Frontal cortex (tissue), 4 donors: ENCODE results near the gene ADARB2. TPM values are rescaled to one million over a fixed set of nuclear protein-coding genes. Genes with fewer than 3 reads are reported as not detected.
"Not testable (repeated sequence)": the region's sequence is repeated elsewhere in the genome, so short reads cannot be mapped to it uniquely, and the experiment has no call there.

ENCODE experiments used
- DNase-seq, 2 donors: peaks; one replicate each; pipeline ENCODE4 v3.0.0; 2012; ENCODE audit warnings: low spot score in 2 of 2
- FAIRE-seq: peaks from 2 replicates; lab custom pipeline; 2012; peaks lifted over from hg19 to GRCh38; lab: Jason Lieb, UNC
- total RNA-seq: library from RNA; depleted of rRNA; stranded (reverse); fragments of >200 nt; gene quantifications from one replicate; pipeline ENCODE4 v1.2.3, GENCODE V29; 2014
- donor health status: control.
- donor health status: control.
- donor health status: control.

The ADARB2 gene
- total RNA-seq, 1 donor from 2014 or later = 3.3 TPM

DNA sequence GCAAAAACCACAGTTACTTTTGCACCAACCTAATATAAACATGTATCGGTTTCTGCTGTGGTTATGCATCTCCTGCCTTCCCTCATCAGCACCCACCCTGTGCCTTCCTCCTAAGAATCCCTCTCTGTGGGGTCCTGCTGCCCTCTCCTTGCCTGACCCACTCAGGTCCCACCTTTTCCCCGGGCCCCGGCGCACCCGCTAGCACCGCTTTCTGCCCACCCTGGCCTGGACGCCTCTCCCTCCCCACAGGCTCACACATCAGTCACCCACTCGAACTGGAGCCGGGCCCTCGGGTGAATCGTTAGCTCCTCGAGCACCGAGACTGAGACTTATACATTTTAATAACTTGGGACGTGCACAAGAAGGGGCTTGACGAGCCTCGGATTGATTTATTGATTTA is 110.5 kb downstream of the ADARB2 start:
- no peak for DNase-seq
- no peak for FAIRE-seq

DNA sequence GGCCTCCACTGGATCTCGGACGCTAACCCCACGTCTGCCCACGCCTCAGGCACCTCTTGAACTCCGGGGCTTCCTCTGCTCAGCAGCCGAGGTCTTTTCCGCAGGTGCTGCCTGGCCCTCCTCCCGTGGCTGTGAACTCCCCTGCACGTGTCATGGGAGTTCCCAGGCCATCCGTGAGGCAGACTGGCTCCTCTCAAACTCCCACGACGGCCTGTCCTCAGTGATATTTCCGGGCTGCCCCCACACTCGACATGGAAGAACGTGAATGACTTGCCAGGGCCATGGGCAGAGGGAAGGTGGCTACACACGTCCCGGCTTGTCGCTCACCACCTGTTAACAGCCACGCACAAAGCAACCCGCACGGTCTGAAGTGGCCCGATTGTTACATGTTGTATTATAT is 110.9 kb downstream of the ADARB2 start:
- no peak for DNase-seq
- no peak for FAIRE-seq

DNA sequence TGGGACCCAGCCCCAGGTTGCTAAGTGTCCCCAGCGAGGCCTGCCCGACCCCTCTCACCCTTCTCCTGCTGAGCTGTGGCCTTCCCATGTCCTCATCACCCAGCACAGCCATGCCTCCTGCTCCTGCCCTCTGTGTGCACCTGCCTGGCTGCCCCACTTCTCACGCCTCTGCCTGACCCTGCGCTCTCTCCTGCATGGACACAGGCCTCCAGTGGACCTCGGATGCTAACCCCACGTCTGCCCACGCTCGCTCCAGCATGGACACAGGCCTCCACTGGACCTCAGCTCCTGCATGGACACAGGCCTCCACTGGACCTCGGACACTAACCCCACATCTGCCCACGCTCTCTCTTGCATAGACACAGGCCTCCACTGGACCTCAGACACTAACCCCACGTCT is 111.6 kb downstream of the ADARB2 start:
- DNase-seq (no peak), FAIRE-seq (no peak)

DNA sequence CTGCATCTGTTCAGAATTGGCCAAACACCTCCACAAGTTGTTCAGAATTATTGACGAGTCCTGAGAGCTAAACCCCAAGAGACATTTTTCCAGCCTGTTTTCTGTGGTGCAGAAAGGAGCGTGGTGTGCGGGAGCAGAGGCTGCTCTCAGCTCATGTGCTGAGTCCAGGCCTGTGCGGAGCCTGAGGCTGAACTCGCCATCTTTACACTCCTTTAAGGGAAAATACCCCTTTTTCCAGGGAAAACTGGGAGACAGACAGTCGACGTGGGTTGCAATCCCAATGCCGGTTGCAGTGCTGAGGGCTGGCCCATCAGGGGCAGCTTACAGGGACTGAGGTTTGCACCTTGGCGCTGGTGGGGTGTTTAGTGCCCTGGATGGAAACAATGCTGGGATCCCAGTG is 112.2 kb downstream of the ADARB2 start:
- FAIRE-seq = no peak
- DNase-seq = no peak

DNA sequence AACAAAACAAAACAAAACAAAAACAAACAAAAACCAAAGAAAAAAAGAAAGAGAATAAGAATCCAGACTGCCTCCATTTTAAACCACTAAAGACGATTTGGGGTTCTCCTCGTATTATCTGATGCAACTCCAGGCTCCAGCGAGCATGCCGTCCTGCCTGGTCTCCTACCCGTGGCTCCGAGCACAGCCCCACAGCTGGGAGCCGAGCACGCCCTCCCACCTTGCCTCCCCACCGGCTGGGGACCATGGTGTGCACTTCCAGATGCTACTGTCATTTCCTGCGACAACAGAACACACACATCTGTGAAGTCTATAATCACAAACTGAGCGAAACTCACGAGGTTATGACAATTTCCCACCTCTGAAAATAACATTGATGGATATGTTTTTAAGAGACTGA is 113.1 kb downstream of the ADARB2 start:
- FAIRE-seq = no peak

DNA sequence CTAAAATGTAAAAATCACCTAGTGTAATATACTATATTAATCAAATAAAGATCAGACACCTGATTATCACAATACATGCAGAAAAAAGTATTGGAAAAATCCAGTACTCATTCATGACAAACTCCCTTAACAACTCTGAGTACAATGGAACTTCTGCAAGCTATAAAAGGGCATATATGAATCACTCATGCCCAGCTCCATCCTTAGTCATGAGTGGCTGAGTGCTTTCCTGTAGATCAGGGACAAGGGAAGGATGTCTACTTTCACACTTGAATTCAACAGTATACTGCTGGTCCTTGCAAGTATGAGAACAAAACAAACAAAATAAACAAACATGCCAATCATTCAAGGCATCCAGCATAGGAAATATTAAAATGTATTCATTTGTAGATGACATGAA is 116.5 kb downstream of the ADARB2 start:
- no peak for DNase-seq
- no peak for FAIRE-seq

More for the DNA sequence above, 113.1 kb downstream of the ADARB2 start:
- DNase-seq = no peak

DNA sequence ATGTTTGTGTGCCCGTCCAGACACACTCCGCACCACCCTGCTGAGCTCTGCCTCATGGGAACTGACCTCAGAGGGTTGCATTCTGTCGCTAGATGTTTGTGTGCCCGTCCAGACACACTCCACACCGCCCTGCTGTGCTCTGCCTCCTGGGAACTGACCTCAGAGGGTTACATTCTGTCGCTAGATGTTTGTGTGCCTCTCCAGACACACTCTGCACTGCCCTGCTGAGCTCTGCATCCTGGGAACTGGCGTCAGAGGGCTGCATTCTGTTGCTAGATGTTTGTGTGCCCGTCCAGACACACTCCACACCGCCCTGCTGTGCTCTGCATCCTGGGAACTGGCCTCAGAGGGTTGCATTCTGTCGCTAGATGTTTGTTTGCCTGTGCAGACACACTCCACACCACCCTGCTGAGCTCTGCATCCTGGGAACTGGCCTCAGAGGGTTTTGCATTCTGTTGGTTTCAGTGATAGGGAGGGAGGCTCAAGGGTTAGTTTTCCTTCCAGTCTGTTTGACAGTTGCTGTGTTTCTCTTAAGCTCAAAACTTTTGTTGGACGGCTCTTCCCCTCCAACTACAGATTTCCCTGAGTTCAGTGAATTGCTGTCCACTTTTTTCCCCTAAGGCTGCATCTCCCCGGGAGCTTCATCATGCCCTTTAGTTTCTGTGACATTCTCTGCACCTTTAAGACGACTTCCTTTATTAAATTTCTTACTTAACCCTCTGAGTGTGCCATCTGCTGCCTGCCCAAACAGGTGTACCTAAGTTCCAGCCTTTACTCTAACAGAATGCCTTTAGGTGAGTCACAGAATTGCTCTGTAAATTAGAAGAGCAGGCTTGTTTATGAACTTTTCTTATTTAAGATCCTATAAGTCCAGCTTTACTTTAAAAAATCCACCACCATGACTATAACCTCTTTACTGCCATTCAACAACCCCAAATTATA is 119.7 kb downstream of the ADARB2 start:
- FAIRE-seq, DNase-seq: not testable (repeated sequence)

DNA sequence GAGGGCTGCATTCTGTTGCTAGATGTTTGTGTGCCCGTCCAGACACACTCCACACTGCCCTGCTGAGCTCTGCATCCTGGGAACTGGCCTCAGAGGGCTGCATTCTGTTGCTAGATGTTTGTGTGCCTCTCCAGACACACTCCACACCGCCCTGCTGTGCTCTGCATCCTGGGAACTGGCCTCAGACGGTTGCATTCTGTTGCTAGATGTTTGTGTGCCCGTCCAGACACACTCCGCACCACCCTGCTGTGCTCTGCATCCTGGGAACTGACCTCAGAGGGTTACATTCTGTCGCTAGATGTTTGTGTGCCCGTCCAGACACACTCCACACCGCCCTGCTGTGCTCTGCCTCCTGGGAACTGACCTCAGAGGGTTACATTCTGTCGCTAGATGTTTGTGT is 120.6 kb downstream of the ADARB2 start:
- FAIRE-seq, DNase-seq: not testable (repeated sequence)

DNA sequence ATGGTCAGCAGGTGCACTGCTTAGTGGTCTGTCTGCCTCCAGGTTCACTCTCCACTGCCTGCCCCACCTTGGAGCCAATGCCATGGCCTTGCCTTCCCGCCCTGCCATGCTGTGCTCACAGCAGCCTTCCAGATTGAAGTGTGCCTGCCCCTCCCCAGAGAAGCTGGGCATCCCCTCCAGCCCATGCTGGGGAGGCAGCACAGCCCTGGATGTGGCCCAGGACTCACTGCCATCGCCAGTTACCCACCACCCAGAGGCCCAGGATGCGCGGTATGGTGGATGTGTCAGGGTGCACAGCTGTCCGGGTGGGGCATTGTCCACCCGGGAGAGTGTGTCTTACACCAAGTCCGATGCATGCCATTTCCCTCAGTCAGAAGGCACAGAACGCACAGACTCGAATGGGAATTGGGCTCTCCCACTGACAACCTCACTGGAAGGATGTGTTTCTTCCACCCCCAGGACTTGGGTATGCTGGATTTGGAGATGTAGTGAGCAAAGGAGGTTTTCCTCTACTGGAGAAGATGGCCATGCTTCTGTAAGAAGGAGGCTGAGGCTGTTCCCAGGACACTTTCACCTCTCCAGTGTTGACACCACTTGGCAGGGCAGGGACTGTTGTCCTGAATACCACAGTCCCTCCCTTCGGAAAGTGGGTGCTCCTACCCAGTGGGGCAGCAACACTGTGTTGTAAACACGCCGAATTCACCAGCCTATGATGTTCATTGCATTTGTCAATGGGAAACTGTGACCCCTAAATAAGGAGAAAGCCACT is 122.0 kb downstream of the ADARB2 start:
- no peak for DNase-seq
- FAIRE-seq = no peak

DNA sequence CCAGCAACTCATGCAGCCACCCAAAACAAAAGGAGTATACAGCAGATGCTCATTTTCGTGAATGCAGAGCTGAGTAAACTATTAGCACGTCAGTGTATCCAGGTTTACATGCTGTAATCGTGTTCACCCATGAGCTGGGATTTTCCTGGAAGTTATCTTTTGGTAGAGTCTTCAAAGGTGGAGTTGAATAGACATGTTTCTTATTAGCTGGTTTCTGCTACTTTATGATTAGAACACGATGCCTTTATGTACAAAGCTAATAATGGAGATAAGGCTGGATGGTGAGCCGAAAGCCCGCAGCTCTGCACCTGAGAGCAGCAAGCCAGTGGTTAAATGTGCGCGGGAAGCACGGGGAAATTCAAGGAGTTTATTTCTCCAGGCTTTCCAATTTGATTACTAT is 123.8 kb downstream of the ADARB2 start:
- DNase-seq (no peak), FAIRE-seq (no peak)

DNA sequence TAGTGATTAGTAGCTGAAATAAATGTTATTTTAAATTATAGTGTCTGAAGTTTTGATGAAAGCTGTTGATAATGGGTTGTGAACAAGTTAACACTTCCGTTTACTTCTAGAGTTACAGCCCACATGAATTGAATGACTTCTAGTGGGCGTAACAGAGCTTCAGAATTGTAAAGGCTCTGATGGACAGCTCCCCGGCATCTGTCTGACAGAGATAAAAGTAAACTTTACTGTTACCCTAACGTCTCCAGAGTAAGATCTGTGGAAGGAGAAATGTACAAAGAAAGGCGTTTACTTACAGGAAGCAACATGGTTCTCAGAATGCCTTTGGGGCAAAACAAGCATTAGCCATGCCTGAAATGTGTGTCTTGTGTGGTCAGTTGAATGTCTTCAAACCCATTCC is 124.4 kb downstream of the ADARB2 start:
- no peak for FAIRE-seq
- no peak for DNase-seq

DNA sequence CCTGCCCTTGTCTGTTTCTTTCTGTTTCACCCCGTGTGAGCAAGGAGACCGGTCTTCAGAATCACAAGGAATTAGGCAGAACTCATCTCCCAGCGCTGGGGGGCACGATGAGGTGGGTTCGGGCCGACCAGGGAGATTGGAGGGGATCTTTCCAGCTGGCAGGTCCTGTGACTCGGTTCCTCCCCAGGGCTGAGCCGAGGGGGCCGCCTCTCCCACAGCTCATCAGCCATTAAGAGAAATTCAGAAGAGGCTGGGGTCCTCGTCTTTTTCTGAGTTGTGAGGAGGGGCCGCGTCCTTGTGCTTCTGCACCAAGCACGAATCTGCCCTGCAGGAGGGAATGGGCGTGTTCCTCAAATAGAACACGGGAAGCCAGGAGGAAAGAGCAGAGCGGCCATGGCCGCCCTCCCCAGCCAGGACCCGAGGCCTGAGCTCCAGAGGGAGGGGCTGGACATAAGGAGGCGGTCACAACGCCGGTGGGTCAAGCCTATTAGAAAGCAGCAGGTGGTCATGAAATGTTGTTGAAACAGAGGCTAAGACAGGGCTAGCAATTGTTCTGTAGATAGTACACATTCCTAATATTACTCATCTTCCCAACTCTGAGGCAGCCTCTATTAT is 125.3 kb downstream of the ADARB2 start:
- FAIRE-seq = no peak
- no peak for DNase-seq

DNA sequence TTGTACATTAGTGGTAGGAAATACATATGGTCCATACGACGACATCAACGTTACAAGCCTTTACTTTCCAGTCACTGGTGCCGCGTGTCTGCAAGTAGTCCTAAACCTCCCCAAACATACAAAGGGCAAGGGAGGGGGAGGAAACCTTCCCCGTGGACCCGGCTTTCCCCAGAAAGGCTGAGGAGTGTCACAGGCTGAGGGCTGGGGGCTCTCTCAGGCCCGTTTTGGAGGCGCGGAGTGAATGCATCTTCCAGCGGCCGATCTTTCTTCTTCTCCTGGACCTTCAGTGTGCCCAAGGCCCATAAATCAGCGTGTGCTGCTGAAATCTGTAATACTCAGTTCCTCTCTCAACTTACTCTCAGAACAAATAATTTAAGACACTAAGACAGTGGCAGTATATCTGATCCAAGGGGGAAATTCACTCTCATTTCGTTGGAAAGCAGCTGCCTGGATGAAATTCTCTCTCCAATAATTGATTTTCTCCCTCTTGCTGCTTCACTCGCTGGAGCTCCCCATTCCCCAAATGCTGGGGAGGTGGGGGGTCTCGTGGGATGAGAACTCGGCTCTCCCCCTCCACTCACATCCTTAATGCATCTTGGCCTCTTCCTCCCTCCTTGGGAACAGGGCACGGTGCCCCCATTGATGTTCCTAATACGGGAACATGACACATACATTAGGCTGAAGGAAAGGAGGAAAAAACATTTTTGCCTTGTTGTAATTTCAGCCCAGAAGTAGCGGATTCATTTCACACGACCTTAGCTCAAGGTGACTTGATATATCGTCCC is 126.1 kb downstream of the ADARB2 start:
- DNase-seq (no peak), FAIRE-seq (no peak)

DNA sequence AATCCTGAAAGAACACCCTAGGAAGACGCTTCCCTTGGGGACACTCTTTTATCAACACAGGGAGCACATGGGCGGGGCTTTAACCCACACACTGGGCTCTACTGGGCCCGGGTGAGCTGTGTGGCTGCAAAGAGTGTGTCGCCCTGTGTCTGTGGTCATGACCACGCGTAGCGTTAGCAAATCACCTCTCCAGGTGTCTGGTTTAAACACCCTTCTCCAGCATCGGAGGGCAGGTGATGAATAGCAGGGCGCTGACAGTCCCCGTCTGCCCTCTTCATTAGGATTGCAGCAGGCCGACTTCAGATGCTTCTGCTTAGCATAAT is 127.7 kb downstream of the ADARB2 start:
- no peak for FAIRE-seq
- no peak for DNase-seq

DNA sequence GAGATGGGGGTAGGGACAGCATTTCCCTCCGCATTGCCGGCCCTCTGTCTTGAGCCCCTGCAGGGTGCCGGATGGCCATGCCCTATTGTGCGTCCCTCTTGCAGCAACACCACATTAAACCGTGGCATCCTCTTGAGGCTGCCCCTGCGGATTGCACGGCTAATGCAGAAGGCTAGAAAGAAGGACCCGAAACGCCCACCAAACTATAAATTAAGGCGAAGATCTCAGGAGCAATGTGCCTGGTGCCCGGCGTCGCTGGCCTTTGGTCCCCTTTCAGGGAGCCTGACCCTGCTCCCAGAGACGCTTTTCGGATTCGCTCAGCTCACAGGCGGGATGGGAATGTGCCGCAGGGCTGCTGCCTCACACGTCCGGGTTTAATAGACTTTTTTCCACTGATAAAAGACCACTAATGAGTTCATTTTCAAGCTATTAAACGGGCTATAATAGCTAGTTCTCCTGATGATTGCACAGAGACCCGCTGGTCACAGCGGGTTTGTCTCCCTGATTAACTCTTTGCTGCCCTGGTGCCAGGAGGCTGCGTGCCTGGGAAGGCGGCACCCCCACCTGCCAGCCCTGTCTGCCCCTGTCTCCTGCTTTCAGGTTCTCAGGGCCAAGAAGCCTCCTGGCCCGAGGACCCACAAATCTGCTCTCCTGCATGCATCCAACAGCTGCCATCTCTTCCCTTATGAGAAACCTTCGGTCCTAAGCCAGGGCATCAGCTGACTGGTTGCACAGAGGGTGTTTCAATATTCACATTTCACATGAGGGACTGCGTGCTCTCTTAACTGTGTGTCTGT is 128.3 kb downstream of the ADARB2 start:
- peak in 1 of 2 donors; percentile 30 for DNase-seq
- FAIRE-seq = no peak

DNA sequence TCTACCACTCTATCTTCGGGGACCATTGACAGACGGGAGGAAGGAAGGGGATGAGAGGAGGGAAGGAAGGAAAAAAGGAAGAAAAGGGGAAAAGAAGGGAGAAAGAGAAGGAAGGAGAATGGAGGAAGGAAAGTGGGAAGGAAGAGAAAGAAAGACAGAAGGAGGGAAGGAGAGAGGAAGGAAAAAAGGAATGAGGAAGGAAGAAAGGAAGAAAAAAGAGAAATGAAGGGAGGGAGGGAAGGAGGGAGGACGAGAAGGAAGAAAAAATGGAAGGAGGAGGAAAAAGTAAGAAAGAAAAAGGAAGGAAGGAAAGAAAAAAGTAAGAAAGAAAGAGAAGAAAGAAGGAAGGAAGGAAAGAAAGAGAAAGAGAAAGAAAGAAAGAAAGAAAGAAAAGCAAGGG is 128.9 kb downstream of the ADARB2 start:
- FAIRE-seq = no peak
- no peak for DNase-seq

DNA sequence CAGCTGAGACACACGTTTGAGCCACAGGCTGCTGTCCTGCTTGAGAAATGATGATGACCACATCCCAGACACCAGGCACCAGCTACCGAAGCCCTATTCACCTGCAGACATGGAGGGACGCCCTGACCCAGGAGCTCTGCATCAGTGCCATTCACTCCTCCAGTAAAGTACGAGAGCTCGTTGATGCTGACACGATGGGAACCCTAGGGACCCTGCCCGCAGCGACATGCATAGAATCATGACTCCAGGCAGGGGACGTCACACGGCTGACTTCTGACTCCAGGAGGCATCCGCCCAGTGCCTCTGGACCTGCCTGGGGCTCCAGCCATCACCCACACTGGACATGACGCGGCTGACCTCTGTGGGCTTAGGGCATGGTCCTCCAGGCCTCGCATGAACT is 129.9 kb downstream of the ADARB2 start:
- FAIRE-seq (no peak), DNase-seq (no peak)

DNA sequence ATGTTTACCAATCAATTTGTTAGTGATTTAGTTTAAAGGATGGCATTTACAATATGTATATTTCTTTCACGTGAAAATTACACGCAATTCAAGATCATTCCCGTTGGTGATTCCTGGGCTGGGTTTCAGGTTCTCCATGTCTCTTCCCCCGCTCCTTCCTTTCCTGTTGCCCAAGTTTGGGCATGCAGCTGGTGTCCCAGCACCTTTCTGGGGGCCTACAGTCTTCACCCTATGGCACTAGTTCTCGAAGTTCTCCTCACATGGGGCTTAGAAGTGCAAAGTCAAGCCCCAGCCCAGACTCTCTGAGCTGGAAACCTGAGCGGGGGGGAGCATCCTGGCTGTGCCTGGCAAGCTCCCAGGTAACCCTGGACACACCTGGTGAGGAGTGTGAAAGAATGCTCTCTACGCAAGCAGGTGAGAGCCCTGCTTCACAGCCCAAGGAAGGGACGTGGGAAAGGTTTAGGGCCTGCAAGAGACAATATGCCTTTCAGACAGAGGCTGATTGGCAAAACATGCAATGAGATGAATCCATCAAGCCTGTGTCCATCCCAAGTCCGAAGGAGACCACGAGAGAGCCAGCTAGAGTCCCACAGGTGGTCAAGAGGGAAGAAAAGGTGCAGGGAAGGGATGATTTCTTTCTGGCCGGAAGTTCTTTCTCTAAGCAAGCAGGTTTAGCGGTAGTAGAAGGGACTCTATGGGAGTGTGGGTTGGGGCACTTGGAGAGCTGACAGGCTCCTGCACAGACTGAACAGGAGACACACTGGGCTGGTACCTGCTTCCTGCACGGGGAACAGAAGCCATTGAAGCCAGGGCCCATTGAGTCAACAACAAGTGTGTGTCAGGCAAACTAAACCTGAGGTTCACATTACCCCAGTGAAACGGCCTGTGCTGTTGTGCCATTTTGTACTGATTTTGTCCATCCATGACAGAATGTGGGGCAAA is 131.1 kb downstream of the ADARB2 start:
- DNase-seq (no peak), FAIRE-seq (no peak)
